Astrocyte (in vitro differentiated cells and primary cell): Measurements from ENCODE around the gene SAPCD2. TPM values are rescaled to one million over a fixed set of nuclear protein-coding genes. Genes with fewer than 3 reads are reported as not detected.

Source experiments
- DNase-seq: peaks from one replicate; pipeline ENCODE4 v3.0.0-alpha.2; 2010; ENCODE audit warnings: low read depth
- FAIRE-seq: peaks from 2 replicates; lab custom pipeline; 2011; peaks lifted over from hg19 to GRCh38; lab: Jason Lieb, UNC
- H2AFZ ChIP-seq: 2 replicates; pipeline ENCODE4 v1.6.0; 2012; ENCODE audit warnings: low read depth, low read length, inconsistent platforms
- H3K27ac ChIP-seq: 2 replicates; pipeline ENCODE4 v1.5.1; 2011; ENCODE audit warnings: low read depth, low read length, inconsistent platforms
- H3K27me3 ChIP-seq: 2 replicates; pipeline ENCODE4 v1.6.0; 2011; ENCODE audit warnings: low read length, inconsistent platforms; ENCODE audit not compliant: insufficient read depth
- H3K36me3 ChIP-seq: 2 replicates; pipeline ENCODE4 v1.5.1; 2011; ENCODE audit warnings: low read length, inconsistent platforms; ENCODE audit not compliant: insufficient read depth
- H3K4me1 ChIP-seq: 2 replicates; pipeline ENCODE4 v1.5.1; 2011; ENCODE audit warnings: low read length, inconsistent platforms; ENCODE audit not compliant: insufficient read depth
- H3K4me2 ChIP-seq: 2 replicates; pipeline ENCODE4 v1.6.0; 2012; ENCODE audit warnings: low read length, inconsistent platforms
- H3K4me3 ChIP-seq: 2 replicates; pipeline ENCODE4 v1.5.1; 2011; ENCODE audit warnings: low read depth, mild to moderate bottlenecking, low read length, inconsistent platforms; ENCODE audit not compliant: insufficient read depth
- H3K79me2 ChIP-seq: 2 replicates; pipeline ENCODE4 v1.6.0; 2012; ENCODE audit warnings: mild to moderate bottlenecking, low read length, inconsistent platforms; ENCODE audit not compliant: insufficient read depth
- H3K9ac ChIP-seq: 2 replicates; pipeline ENCODE4 v1.6.0; 2012; ENCODE audit warnings: mild to moderate bottlenecking, low read length, inconsistent platforms
- H3K9me3 ChIP-seq: 2 replicates; pipeline ENCODE4 v1.5.1; 2012; ENCODE audit warnings: low read depth, mild to moderate bottlenecking, low read length, inconsistent platforms; ENCODE audit not compliant: insufficient read depth
- H4K20me1 ChIP-seq: 2 replicates; pipeline ENCODE4 v1.6.0; 2012; ENCODE audit warnings: low read length, inconsistent platforms; ENCODE audit not compliant: insufficient read depth
- H3K27ac Mint-ChIP-seq: one replicate; pipeline ENCODE4 v1.8.0; 2021; ENCODE audit warnings: mild to moderate bottlenecking, mixed read lengths; ENCODE audit not compliant: unreplicated experiment
- H3K27me3 Mint-ChIP-seq: one replicate; pipeline ENCODE4 v1.8.0; 2021; ENCODE audit warnings: low read depth, mixed read lengths; ENCODE audit not compliant: unreplicated experiment
- H3K36me3 Mint-ChIP-seq: one replicate; pipeline ENCODE4 v1.8.0; 2021; ENCODE audit warnings: low read depth, mixed read lengths; ENCODE audit not compliant: unreplicated experiment
- H3K4me1 Mint-ChIP-seq: one replicate; pipeline ENCODE4 v1.8.0; 2021; ENCODE audit warnings: low read depth, mixed read lengths; ENCODE audit not compliant: unreplicated experiment
- H3K4me3 Mint-ChIP-seq: one replicate; pipeline ENCODE4 v1.8.0; 2021; ENCODE audit warnings: mild to moderate bottlenecking, moderate library complexity, mixed read lengths; ENCODE audit not compliant: unreplicated experiment
- H3K9me3 Mint-ChIP-seq: one replicate; pipeline ENCODE4 v1.8.0; 2021; ENCODE audit warnings: mild to moderate bottlenecking, mixed read lengths; ENCODE audit not compliant: unreplicated experiment
- EZH2 ChIP-seq: IDR thresholded peaks from 2 replicates; pipeline ENCODE4 v1.6.1; 2012; ENCODE audit warnings: mild to moderate bottlenecking, low read length, inconsistent platforms; ENCODE audit not compliant: insufficient read depth
- total RNA-seq: library from RNA; stranded (reverse); gene quantifications from 2 replicates; pipeline ENCODE4 v1.2.1, GENCODE V29; 2021
- TF ChIP-seq, protein P1 (sequence below): IDR thresholded peaks from 2 replicates; pipeline ENCODE4 v1.5.1; 2011; ENCODE audit warnings: low read depth, mild to moderate bottlenecking, inconsistent platforms, low read length, moderate library complexity; ENCODE audit not compliant: insufficient read depth

SAPCD2 gene
- total RNA-seq, 1 donor from 2014 or later, result 0.43 TPM

DNA sequence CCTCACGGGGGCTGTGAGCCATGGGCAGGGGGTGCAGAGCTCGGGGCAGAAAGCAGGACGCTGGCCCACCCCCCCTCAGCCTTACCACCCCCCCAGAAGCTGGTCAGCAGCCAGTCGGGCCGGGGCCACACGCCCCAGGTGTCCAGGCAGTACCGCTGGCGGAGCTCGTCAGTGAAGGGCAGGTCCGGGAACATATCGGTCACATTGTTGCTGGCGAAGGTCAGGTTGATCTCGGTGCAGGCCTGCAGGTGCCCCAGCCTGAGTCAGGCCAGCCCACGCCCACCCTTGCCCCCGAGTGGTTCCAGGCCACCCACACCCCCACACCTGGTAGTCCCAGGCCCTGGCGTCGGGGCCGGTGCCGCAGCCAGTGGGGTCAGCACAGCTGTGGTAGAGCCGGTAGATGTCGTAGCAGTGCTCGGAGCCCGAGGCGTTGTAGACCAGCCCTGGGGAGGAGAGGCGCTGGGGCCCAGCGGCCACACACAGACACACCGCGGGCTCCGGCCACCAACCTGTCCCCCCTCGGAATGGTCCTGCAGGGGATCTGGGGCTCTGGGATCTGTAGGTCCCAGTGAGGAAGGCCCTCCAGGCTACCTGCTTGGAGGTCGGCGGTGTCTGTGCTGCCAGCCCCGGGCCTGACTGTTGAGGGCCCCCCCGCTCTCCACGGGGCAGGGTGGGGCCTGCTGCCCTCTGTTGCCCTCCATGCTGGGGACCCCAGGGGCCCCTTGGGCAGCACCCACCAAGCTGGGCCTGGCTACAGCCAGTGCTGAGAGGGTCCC lies 41.6 kb upstream of the SAPCD2 start:
- H3K27ac Mint-ChIP-seq, result no peak overlapping the region
- Histone ChIP-seq H3K27ac (no peak overlapping the region), H2AFZ (no peak overlapping the region), H3K4me2 (no peak overlapping the region), H3K4me3 (no peak overlapping the region), H3K79me2 (no peaks in the 10 kb centered on the region), H3K9ac (no peak overlapping the region), H3K27me3 (no peaks in the 10 kb centered on the region), H3K4me1 (no peaks in the 10 kb centered on the region), H4K20me1 (no peaks in the 10 kb centered on the region), H3K36me3 (no peaks in the 10 kb centered on the region), H3K9me3 (no peaks in the 10 kb centered on the region)
- DNase-seq, result no peak
- no peaks in the 10 kb centered on the region for H3K9me3 Mint-ChIP-seq
- no peaks in the 10 kb centered on the region for H3K4me1 Mint-ChIP-seq
- FAIRE-seq, result no peak
- no peaks in the 10 kb centered on the region for H3K36me3 Mint-ChIP-seq
- H3K4me3 Mint-ChIP-seq, result no peak overlapping the region
- TF ChIP-seq EZH2, result no peak
- TF ChIP-seq, protein P1, sequence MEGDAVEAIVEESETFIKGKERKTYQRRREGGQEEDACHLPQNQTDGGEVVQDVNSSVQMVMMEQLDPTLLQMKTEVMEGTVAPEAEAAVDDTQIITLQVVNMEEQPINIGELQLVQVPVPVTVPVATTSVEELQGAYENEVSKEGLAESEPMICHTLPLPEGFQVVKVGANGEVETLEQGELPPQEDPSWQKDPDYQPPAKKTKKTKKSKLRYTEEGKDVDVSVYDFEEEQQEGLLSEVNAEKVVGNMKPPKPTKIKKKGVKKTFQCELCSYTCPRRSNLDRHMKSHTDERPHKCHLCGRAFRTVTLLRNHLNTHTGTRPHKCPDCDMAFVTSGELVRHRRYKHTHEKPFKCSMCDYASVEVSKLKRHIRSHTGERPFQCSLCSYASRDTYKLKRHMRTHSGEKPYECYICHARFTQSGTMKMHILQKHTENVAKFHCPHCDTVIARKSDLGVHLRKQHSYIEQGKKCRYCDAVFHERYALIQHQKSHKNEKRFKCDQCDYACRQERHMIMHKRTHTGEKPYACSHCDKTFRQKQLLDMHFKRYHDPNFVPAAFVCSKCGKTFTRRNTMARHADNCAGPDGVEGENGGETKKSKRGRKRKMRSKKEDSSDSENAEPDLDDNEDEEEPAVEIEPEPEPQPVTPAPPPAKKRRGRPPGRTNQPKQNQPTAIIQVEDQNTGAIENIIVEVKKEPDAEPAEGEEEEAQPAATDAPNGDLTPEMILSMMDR, result no peak
- no peaks in the 10 kb centered on the region for H3K27me3 Mint-ChIP-seq

DNA sequence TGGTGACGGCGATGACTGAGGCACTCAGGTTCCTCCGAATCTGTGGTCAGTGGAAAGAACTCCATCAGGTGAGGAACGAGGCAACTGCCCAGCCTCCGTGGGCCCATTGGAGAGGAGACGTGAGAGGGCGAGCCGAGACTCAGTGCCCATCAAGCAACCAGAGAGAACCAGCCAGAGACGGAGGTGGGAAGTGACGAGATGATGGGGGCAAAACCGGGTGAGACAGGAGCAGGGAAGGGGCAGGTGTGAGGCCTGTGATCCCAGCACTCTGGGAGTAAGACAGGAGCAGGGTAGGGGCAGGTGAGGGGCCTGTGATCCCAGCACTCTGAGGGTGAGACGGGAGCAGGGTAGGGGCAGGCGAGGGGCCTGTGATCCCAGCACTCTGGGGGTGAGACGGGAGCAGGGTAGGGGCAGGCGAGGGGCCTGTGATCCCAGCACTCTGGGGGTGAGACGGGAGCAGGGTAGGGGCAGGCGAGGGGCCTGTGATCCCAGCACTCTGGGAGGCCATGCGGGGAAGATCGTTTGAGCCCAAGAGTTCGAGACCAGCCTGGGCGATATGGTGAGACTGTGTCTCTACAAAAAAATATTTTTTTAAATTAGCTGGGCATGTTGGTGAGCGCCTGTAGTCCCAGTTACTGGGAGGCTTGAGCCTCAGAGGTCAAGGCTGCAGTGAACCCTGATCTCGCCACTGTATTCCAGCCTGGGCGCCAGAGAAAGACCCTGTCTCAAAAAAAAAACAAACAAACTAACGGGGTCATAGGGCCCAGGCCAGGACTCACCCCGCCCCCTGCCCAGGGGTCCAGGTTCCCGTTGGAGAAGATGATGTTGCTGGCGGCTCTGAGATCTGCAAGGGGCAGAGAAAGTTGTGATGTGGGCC lies 40.8 kb upstream of the SAPCD2 start:
- TF ChIP-seq, protein P1, result no peak
- TF ChIP-seq EZH2, result no peak
- Histone ChIP-seq H3K79me2 (no peaks in the 10 kb centered on the region), H4K20me1 (no peaks in the 10 kb centered on the region), H3K27me3 (no peaks in the 10 kb centered on the region), H3K4me2 (no peak overlapping the region), H3K36me3 (no peaks in the 10 kb centered on the region), H3K27ac (no peak overlapping the region), H2AFZ (no peak overlapping the region), H3K9me3 (no peaks in the 10 kb centered on the region), H3K4me3 (no peak overlapping the region), H3K9ac (no peak overlapping the region), H3K4me1 (no peaks in the 10 kb centered on the region)
- no peaks in the 10 kb centered on the region for H3K9me3 Mint-ChIP-seq
- DNase-seq (no peak), FAIRE-seq (no peak)
- no peaks in the 10 kb centered on the region for H3K36me3 Mint-ChIP-seq
- no peaks in the 10 kb centered on the region for H3K4me1 Mint-ChIP-seq
- H3K27ac Mint-ChIP-seq, result no peak overlapping the region
- no peaks in the 10 kb centered on the region for H3K27me3 Mint-ChIP-seq
- H3K4me3 Mint-ChIP-seq, result no peak overlapping the region
